Uterus (tissue), 2 donors: ENCODE results near the gene PRM3.

Experiments used
- CTCF ChIP-seq, 4 experiments: fragments of 200-600 bp in 2 of 4; fragments of 450-650 bp in 2 of 4; sonication (generic) in 2 of 4; IDR thresholded peaks; one replicate each; pipeline ENCODE4 v1.5.1; 2016 to 2019; ENCODE audit warnings: antibody characterized with exemption in 4 of 4, mild to moderate bottlenecking in 2 of 4, moderate library complexity in 1 of 4
- POLR2A ChIP-seq, 2 donors: fragments of 450-650 bp; IDR thresholded peaks; one replicate each; pipeline ENCODE4 v1.6.1; 2016; ENCODE audit warnings: antibody characterized with exemption in 2 of 2, mild to moderate bottlenecking in 1 of 2, moderate library complexity in 1 of 2

GRCh38 chr16:11290102-11290893 is 16.9 kb upstream of the PRM3 start:
- TF ChIP-seq POLR2A (IDR thresholded peaks at IDR 0.05), result no peak
- TF ChIP-seq CTCF (IDR thresholded peaks at IDR 0.05), result no peak
